Liver (tissue), 9 donors: ENCODE data around the gene SENP7. TPM values are rescaled to one million over a fixed set of nuclear protein-coding genes. Genes with fewer than 3 reads are reported as not detected.

Experiments used
- DNase-seq: peaks from one replicate; pipeline ENCODE4 v3.0.0-alpha.2; 2017; ENCODE audit warnings: low spot score
- H3K27ac ChIP-seq, 2 donors: one replicate each; pipeline ENCODE4 v1.7.0; 2013; ENCODE audit warnings: inconsistent platforms in 2 of 2, low read length in 2 of 2, control low read depth in 1 of 2, low read depth in 1 of 2, mild to moderate bottlenecking in 1 of 2
- H3K27me3 ChIP-seq, 4 donors: one replicate each; pipeline versions ENCODE4 v1.6.1 to v1.7.0; 2013; ENCODE audit warnings: low read length in 3 of 4, inconsistent platforms in 1 of 4, mild to moderate bottlenecking in 1 of 4, moderate library complexity in 1 of 4; ENCODE audit not compliant: control insufficient read depth in 4 of 4, insufficient read depth in 4 of 4
- H3K36me3 ChIP-seq, 4 donors: one replicate each; pipeline versions ENCODE4 v1.6.1 to v1.7.0; 2013; ENCODE audit warnings: low read length in 3 of 4, mild to moderate bottlenecking in 3 of 4, low read depth in 1 of 4, moderate library complexity in 1 of 4; ENCODE audit not compliant: control insufficient read depth in 4 of 4, insufficient read depth in 3 of 4
- H3K4me1 ChIP-seq, 4 donors: one replicate each; pipeline versions ENCODE4 v1.6.1 to v1.7.0; 2013; ENCODE audit warnings: low read length in 3 of 4, mild to moderate bottlenecking in 3 of 4, moderate library complexity in 1 of 4; ENCODE audit not compliant: control insufficient read depth in 4 of 4, insufficient read depth in 4 of 4
- H3K4me3 ChIP-seq, 3 donors: one replicate each; pipeline versions ENCODE4 v1.6.1 to v1.7.0; 2013; ENCODE audit warnings: low read length in 3 of 3, control low read depth in 1 of 3, low read depth in 1 of 3, mild to moderate bottlenecking in 1 of 3
- H3K9ac ChIP-seq, 2 donors: one replicate each; pipeline ENCODE4 v1.7.0; 2013; ENCODE audit warnings: low read length in 2 of 2, mild to moderate bottlenecking in 2 of 2, moderate library complexity in 2 of 2, control low read depth in 1 of 2, low read depth in 1 of 2
- H3K9me3 ChIP-seq, 4 donors: one replicate each; pipeline versions ENCODE4 v1.6.1 to v1.7.0; 2013; ENCODE audit warnings: low read length in 3 of 4; ENCODE audit not compliant: control insufficient read depth in 4 of 4
- CTCF ChIP-seq: fragments of 150-350 bp; IDR thresholded peaks from 2 replicates; pipeline ENCODE4 v1.5.1; 2017; ENCODE audit warnings: improper control_type of control experiment, low read depth, low read length; ENCODE audit not compliant: missing input control
- EGR1 ChIP-seq, 2 donors: IDR thresholded peaks; 2 replicates each; pipeline ENCODE4 v1.6.1; 2016 to 2018; ENCODE audit warnings: antibody characterized with exemption in 2 of 2, low read depth in 2 of 2
- FOXA1 ChIP-seq: IDR thresholded peaks from 2 replicates; pipeline ENCODE4 v1.6.1; 2016; ENCODE audit warnings: antibody characterized with exemption
- FOXA2 ChIP-seq: IDR thresholded peaks from 2 replicates; pipeline ENCODE4 v1.6.1; 2016; ENCODE audit warnings: antibody characterized with exemption
- GABPA ChIP-seq, 2 donors: IDR thresholded peaks in 1 of 2; conservative IDR thresholded peaks in 1 of 2; 2 replicates each; pipeline ENCODE4 v1.6.1; 2016; ENCODE audit warnings: antibody characterized with exemption in 2 of 2, mild to moderate bottlenecking in 1 of 2, moderate library complexity in 1 of 2
- HNF4A ChIP-seq, 2 donors: conservative IDR thresholded peaks; 2 replicates each; pipeline ENCODE4 v1.6.1; 2016; ENCODE audit warnings: antibody characterized with exemption in 2 of 2, mild to moderate bottlenecking in 2 of 2
- HNF4G ChIP-seq: IDR thresholded peaks from 2 replicates; pipeline ENCODE4 v1.6.1; 2016; ENCODE audit warnings: antibody characterized with exemption
- JUND ChIP-seq, 2 donors: IDR thresholded peaks; 2 replicates each; pipeline ENCODE4 v1.6.1; 2016; ENCODE audit warnings: antibody characterized with exemption in 2 of 2
- NR2F2 ChIP-seq: IDR thresholded peaks from 2 replicates; pipeline ENCODE4 v1.6.1; 2016; ENCODE audit warnings: antibody characterized with exemption
- RAD21 ChIP-seq, 2 donors: IDR thresholded peaks; 2 replicates each; pipeline ENCODE4 v1.6.1; 2016; ENCODE audit warnings: antibody characterized with exemption in 2 of 2, mild to moderate bottlenecking in 2 of 2
- REST ChIP-seq: IDR thresholded peaks from 2 replicates; pipeline ENCODE4 v1.6.1; 2016; ENCODE audit warnings: antibody characterized with exemption, mild to moderate bottlenecking
- RXRA ChIP-seq, 2 donors: IDR thresholded peaks; 2 replicates each; pipeline ENCODE4 v1.6.1; 2017 to 2018; ENCODE audit warnings: antibody characterized with exemption in 2 of 2, mild to moderate bottlenecking in 1 of 2
- SP1 ChIP-seq: IDR thresholded peaks from 2 replicates; pipeline ENCODE4 v1.6.1; 2018; ENCODE audit warnings: antibody characterized with exemption, mild to moderate bottlenecking
- TAF1 ChIP-seq: conservative IDR thresholded peaks from 2 replicates; pipeline ENCODE4 v1.6.1; 2016; ENCODE audit warnings: antibody characterized with exemption, mild to moderate bottlenecking
- YY1 ChIP-seq: IDR thresholded peaks from 2 replicates; pipeline ENCODE4 v1.6.1; 2016; ENCODE audit warnings: antibody characterized with exemption, mild to moderate bottlenecking
- ZBTB33 ChIP-seq: IDR thresholded peaks from 2 replicates; pipeline ENCODE4 v1.6.1; 2016; ENCODE audit warnings: antibody characterized with exemption
- whole genome bisulfite sequencing: extraction: QIAGEN DNeasy Blood & Tissue Kit; methylation state at CpG from one replicate; pipeline ENCODE4 v1.1.7; 2013; 5-methylcytosine and 5-hydroxymethylcytosine counted together
- polyA plus RNA-seq, 2 donors: library from polyadenylated mRNA; stranded (reverse) in 1 of 2; unstranded in 1 of 2; fragments of 200-250 nt in 1 of 2; fragments of >200 nt in 1 of 2; fragmentation: Nextera tagmentation in 1 of 2; extraction: Ambion mirVana in 1 of 2; gene quantifications; one replicate each; pipeline versions ENCODE4 v1.2.1 to v1.2.3, GENCODE V29; 2013 to 2015
- total RNA-seq, 2 donors: library from RNA; depleted of rRNA; stranded (reverse); fragments of >200 nt; gene quantifications; one replicate each; pipeline ENCODE4 v1.2.3, GENCODE V29; 2014
- TF ChIP-seq, protein P1 (sequence below): IDR thresholded peaks from 2 replicates; pipeline ENCODE4 v1.6.1; 2016; ENCODE audit warnings: antibody characterized with exemption
- TF ChIP-seq, protein P2 (sequence below): IDR thresholded peaks from 2 replicates; pipeline ENCODE4 v1.6.1; 2016; ENCODE audit warnings: antibody characterized with exemption
- donor health status: healthy.
- donor health status: healthy.
- donor health status: healthy.
- donor health status: healthy.
- donor health status: healthy.

SENP7 gene
- total and polyA plus RNA-seq, 4 donors, result 1.9 to 18.5 (median 6.8) TPM

- Histone ChIP-seq H3K4me3 (no peak overlapping the region), H3K4me1 (no peaks in the 10 kb centered on the region), H3K9me3 (peaks cover 0 to 15% (median 3%) of the 10 kb centered on the region in 4 donors), H3K27me3 (no peaks in the 10 kb centered on the region), H3K27ac (no peak overlapping the region), H3K9ac (no peak overlapping the region), H3K36me3 (peaks cover 0 to 2% (median 0%) of the 10 kb centered on the region in 4 donors)
- no peak for DNase-seq
- no peak for TF ChIP-seq RXRA (IDR thresholded peaks at IDR 0.05)
- no peak for TF ChIP-seq HNF4A (conservative IDR thresholded peaks at IDR 0.05)
- TF ChIP-seq NR2F2, result no peak
- TF ChIP-seq YY1, result no peak
- no peak for TF ChIP-seq RAD21 (IDR thresholded peaks at IDR 0.05)
- no peak for TF ChIP-seq REST
- no peak for TF ChIP-seq EGR1 (IDR thresholded peaks at IDR 0.05; ENCODE audit: low read depth in 2 of 2)
- no peak for TF ChIP-seq HNF4G
- no peak for TF ChIP-seq SP1
- TF ChIP-seq FOXA2, result no peak
- TF ChIP-seq GABPA (IDR thresholded peaks at IDR 0.05 in 1 of 2, conservative IDR thresholded peaks at IDR 0.05 in 1 of 2), result no peak
- TF ChIP-seq, protein P1, sequence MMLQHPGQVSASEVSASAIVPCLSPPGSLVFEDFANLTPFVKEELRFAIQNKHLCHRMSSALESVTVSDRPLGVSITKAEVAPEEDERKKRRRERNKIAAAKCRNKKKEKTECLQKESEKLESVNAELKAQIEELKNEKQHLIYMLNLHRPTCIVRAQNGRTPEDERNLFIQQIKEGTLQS, result no peak
- TF ChIP-seq, protein P2, sequence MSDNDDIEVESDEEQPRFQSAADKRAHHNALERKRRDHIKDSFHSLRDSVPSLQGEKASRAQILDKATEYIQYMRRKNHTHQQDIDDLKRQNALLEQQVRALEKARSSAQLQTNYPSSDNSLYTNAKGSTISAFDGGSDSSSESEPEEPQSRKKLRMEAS, result no peak
- no peak for TF ChIP-seq TAF1
- no peak for TF ChIP-seq FOXA1
- TF ChIP-seq JUND (IDR thresholded peaks at IDR 0.05), result no peak
- no peak for TF ChIP-seq CTCF
- TF ChIP-seq ZBTB33, result no peak
- WGBS, result 88% methylated on average over 2 of the region's 2 CpGs
Observed at GRCh38 chr3:101312545-101312944, 200.5 kb downstream of the SENP7 start.
